ENCODE data around the gene MFRP.

Gene MFRP

GRCh38 chr11:119377961-119378667 lies 31.6 kb upstream of the MFRP start:
- H3K9me3 ChIP-seq = no peaks in the 10 kb centered on the region
- TF ChIP-seq, protein P1, sequence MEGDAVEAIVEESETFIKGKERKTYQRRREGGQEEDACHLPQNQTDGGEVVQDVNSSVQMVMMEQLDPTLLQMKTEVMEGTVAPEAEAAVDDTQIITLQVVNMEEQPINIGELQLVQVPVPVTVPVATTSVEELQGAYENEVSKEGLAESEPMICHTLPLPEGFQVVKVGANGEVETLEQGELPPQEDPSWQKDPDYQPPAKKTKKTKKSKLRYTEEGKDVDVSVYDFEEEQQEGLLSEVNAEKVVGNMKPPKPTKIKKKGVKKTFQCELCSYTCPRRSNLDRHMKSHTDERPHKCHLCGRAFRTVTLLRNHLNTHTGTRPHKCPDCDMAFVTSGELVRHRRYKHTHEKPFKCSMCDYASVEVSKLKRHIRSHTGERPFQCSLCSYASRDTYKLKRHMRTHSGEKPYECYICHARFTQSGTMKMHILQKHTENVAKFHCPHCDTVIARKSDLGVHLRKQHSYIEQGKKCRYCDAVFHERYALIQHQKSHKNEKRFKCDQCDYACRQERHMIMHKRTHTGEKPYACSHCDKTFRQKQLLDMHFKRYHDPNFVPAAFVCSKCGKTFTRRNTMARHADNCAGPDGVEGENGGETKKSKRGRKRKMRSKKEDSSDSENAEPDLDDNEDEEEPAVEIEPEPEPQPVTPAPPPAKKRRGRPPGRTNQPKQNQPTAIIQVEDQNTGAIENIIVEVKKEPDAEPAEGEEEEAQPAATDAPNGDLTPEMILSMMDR (IDR thresholded peaks at IDR 0.05) = no peak
- H3K27me3 ChIP-seq = peaks cover 37% of the 10 kb centered on the region
- H3K4me1 ChIP-seq (ENCODE audit: control insufficient read depth in 1 of 2, insufficient read depth in 1 of 2, low read depth in 1 of 2, low read length in 1 of 2) = peaks cover 14 to 15% of the 10 kb centered on the region in 2 experiments
- H3K27ac ChIP-seq = no peak overlapping the region
- no peak overlapping the region for H3K4me3 ChIP-seq (ENCODE audit: low read depth in 1 of 2, low read length in 1 of 2)
- H3K36me3 ChIP-seq = no peaks in the 10 kb centered on the region

GRCh38 chr11:119377112-119377901 lies 30.8 kb upstream of the MFRP start:
- peaks cover 14 to 15% of the 10 kb centered on the region in 2 experiments for H3K4me1 ChIP-seq (ENCODE audit: control insufficient read depth in 1 of 2, insufficient read depth in 1 of 2, low read depth in 1 of 2, low read length in 1 of 2)
- TF ChIP-seq, protein P1 (IDR thresholded peaks at IDR 0.05) = no peak
- no peak overlapping the region for H3K4me3 ChIP-seq (ENCODE audit: low read depth in 1 of 2, low read length in 1 of 2)
- H3K27ac ChIP-seq = no peak overlapping the region
- H3K36me3 ChIP-seq = no peaks in the 10 kb centered on the region
- peaks cover 29% of the 10 kb centered on the region for H3K27me3 ChIP-seq
- no peaks in the 10 kb centered on the region for H3K9me3 ChIP-seq

DNA sequence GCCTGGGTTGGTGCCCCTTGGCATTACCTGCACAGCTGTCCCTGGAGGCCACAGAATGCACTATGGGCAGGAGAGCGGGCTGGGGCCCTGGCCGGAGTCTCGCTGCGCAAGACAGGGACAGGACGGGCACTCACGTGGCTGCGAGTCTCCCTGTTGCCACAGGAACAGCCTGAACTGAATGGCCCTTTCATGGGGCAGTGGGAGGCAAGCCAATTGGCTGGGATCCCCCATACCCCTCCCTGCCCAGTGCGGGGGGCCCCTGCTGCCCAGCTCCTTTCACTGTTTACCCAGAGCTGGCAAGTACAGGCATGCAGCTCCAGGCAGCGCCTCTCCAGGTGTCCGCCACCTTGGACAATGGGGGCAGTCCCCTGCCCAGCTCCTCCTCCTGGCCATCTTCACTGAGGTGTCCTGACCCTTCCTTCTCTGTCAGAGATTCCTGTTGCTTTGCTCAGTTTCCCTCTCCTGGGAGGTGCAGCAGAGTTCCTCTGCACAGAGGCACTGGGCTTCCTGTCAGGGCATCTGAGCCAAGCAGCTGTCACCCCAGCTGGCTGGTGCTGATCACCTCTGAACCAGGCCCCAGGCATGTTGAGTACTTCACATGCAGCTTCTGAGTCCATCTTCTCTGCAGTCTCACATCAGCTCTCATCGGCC lies 29.8 kb upstream of the MFRP start:
- H3K4me1 ChIP-seq (ENCODE audit: control insufficient read depth in 1 of 2, insufficient read depth in 1 of 2, low read depth in 1 of 2, low read length in 1 of 2) = peaks cover 5 to 6% of the 10 kb centered on the region in 2 experiments
- H3K36me3 ChIP-seq = no peaks in the 10 kb centered on the region
- H3K27me3 ChIP-seq = peaks cover 19% of the 10 kb centered on the region
- H3K4me3 ChIP-seq (ENCODE audit: low read depth in 1 of 2, low read length in 1 of 2) = no peak overlapping the region
- TF ChIP-seq, protein P1 (IDR thresholded peaks at IDR 0.05) = no peak
- H3K27ac ChIP-seq = no peak overlapping the region
- H3K9me3 ChIP-seq = no peaks in the 10 kb centered on the region

GRCh38 chr11:119375337-119376196 lies 29.1 kb upstream of the MFRP start:
- no peaks in the 10 kb centered on the region for H3K4me1 ChIP-seq (ENCODE audit: control insufficient read depth in 1 of 2, insufficient read depth in 1 of 2, low read depth in 1 of 2, low read length in 1 of 2)
- no peak overlapping the region for H3K4me3 ChIP-seq (ENCODE audit: low read depth in 1 of 2, low read length in 1 of 2)
- no peaks in the 10 kb centered on the region for H3K36me3 ChIP-seq
- no peaks in the 10 kb centered on the region for H3K9me3 ChIP-seq
- peaks cover 12% of the 10 kb centered on the region for H3K27me3 ChIP-seq
- TF ChIP-seq, protein P1 (IDR thresholded peaks at IDR 0.05) = no peak
- no peak overlapping the region for H3K27ac ChIP-seq

Measured in neutrophil (primary cell).